Stimulated activated CD8-positive, alpha-beta memory T cell treated with anti-CD3 and anti-CD28 coated beads, Interleukin-12 subunit alpha, Interleukin-12 subunit beta, amount 100 ng/mL, for 4 hours (primary cell): ENCODE results near the gene SH2D1B.

ENCODE experiments used
- DNase-seq: peaks from one replicate; pipeline ENCODE4 v3.0.0-alpha.2; 2020; ENCODE audit warnings: low read depth

The SH2D1B gene

GRCh38 chr1:162381941-162382750, 29.8 kb downstream of the SH2D1B start:
- DNase-seq, result no peak

GRCh38 chr1:162381383-162381782, 30.6 kb downstream of the SH2D1B start, which contains the start of gene C1orf226:
C1orf226 (plus strand) TSS chr1:162381728; CDS start chr1:162381902, 174 bp downstream.
- no peak for DNase-seq

- DNase-seq, result no peak
Observed at GRCh38 chr1:162380061-162380846, 31.7 kb downstream of the SH2D1B start.

GRCh38 chr1:162376691-162377090, 35.2 kb downstream of the SH2D1B start, which contains the start of gene SPATA46:
SPATA46 (minus strand) TSS chr1:162376854; CDS start chr1:162376790, 64 bp downstream.
- no peak for DNase-seq

GRCh38 chr1:162375463-162375862, 36.5 kb downstream of the SH2D1B start:
- no peak for DNase-seq

GRCh38 chr1:162374406-162374805, 37.5 kb downstream of the SH2D1B start:
- DNase-seq, result no peak

- DNase-seq, result no peak
Observed at GRCh38 chr1:162373541-162374260, 38.2 kb downstream of the SH2D1B start.

GRCh38 chr1:162373072-162373427, 38.9 kb downstream of the SH2D1B start:
- DNase-seq, result no peak

GRCh38 chr1:162372159-162373071, 39.5 kb downstream of the SH2D1B start:
- DNase-seq, result no peak

- DNase-seq, result no peak
Observed at GRCh38 chr1:162371611-162372010, 40.3 kb downstream of the SH2D1B start.

GRCh38 chr1:162370721-162371120, 41.2 kb downstream of the SH2D1B start:
- no peak for DNase-seq

- no peak for DNase-seq
Observed at GRCh38 chr1:162370161-162370560, 41.8 kb downstream of the SH2D1B start.

GRCh38 chr1:162369571-162369970, 42.4 kb downstream of the SH2D1B start:
- no peak for DNase-seq

GRCh38 chr1:162368451-162368850, 43.5 kb downstream of the SH2D1B start:
- no peak for DNase-seq

GRCh38 chr1:162367772-162368171, 44.2 kb downstream of the SH2D1B start:
- DNase-seq, result no peak

- no peak for DNase-seq
Observed at GRCh38 chr1:162367073-162367472, 44.9 kb downstream of the SH2D1B start.

- DNase-seq, result no peak
Observed at GRCh38 chr1:162366671-162367070, 45.3 kb downstream of the SH2D1B start.

- DNase-seq, result no peak
Observed at GRCh38 chr1:162366149-162366548, 45.8 kb downstream of the SH2D1B start.

- DNase-seq, result no peak
Observed at GRCh38 chr1:162365284-162366020, 46.5 kb downstream of the SH2D1B start.

GRCh38 chr1:162364498-162364897, 47.4 kb downstream of the SH2D1B start:
- DNase-seq, result no peak

GRCh38 chr1:162363823-162364222, 48.1 kb downstream of the SH2D1B start:
- no peak for DNase-seq
